GM12878 (cell line): ENCODE data around the gene SENP7. TPM values are rescaled to one million over a fixed set of nuclear protein-coding genes. Genes with fewer than 3 reads are reported as not detected.
"Not testable (repeated sequence)": the region's sequence is repeated elsewhere in the genome, so short reads cannot be mapped to it uniquely, and the experiment has no call there.

ENCODE experiments used
- ATAC-seq: fragments of 200-7000 bp; cut with Tn5 transposase; 3 replicates; pipeline ENCODE4 v1.9.1; 2020; ENCODE audit warnings: mild to moderate bottlenecking, moderate library complexity
- BruUV-seq: library from RNA; stranded (reverse); fragments of 400-500 nt; replicated peaks from 2 replicates; lab custom pipeline; 2021; lab: Mats Ljungman, UMichigan
- CTCF ChIA-PET: fragments of 300-600 bp; sonication (Branson Sonifier 250); formaldehyde crosslinking; extraction: SDS; loops from one replicate; lab custom pipeline; 2021; ENCODE audit warnings: inconsistent platforms; lab: Yijun Ruan, JAX
- POLR2A ChIA-PET: fragments of 350-600 bp; formaldehyde crosslinking; extraction: SDS; loops from one replicate; lab custom pipeline; 2021; ENCODE audit warnings: inconsistent platforms; lab: Charles Lee
- RAD21 ChIA-PET: fragments of 300-600 bp; sonication (Branson Sonifier 250); formaldehyde crosslinking; loops from one replicate; lab custom pipeline; 2023; ENCODE audit warnings: antibody characterized with exemption; ENCODE audit not compliant: unreplicated experiment; lab: Charles Lee
- SMC1A ChIA-PET: fragments of 300-600 bp; sonication (Branson Sonifier 250); formaldehyde crosslinking; loops from one replicate; lab custom pipeline; 2023; ENCODE audit not compliant: unreplicated experiment, uncharacterized antibody; lab: Charles Lee
- DNase-seq: peaks from one replicate; pipeline ENCODE4 v3.0.0-alpha.2; 2011; ENCODE audit warnings: low read depth, low spot score
- FAIRE-seq: peaks from 3 replicates; lab custom pipeline; 2011; peaks lifted over from hg19 to GRCh38; lab: Jason Lieb, UNC
- H2AFZ ChIP-seq: 2 replicates; pipeline ENCODE4 v1.6.0; 2011; ENCODE audit warnings: low read depth, low read length, control low read depth; ENCODE audit not compliant: control insufficient read depth
- H3K27ac ChIP-seq: 2 replicates; pipeline ENCODE4 v1.5.1; 2011; ENCODE audit warnings: control low read depth; ENCODE audit not compliant: control insufficient read depth, insufficient read depth
- H3K27me3 ChIP-seq, 2 experiments: replicated peaks in 1 of 2; 2 replicates each; pipeline versions ENCODE4 v1.6.0 to v1.6.1; 2011; ENCODE audit warnings: low read length in 1 of 2; ENCODE audit not compliant: control insufficient read depth in 2 of 2, insufficient read depth in 2 of 2
- H3K36me3 ChIP-seq, 2 experiments: 2 replicates each; pipeline ENCODE4 v1.5.1; 2011; ENCODE audit warnings: low read length in 1 of 2; ENCODE audit not compliant: control insufficient read depth in 2 of 2, insufficient read depth in 2 of 2
- H3K4me1 ChIP-seq: 2 replicates; pipeline ENCODE4 v1.6.1; 2011; ENCODE audit warnings: mild to moderate bottlenecking, low read length, moderate library complexity, mixed read lengths; ENCODE audit not compliant: control insufficient read depth, insufficient read depth
- H3K4me2 ChIP-seq: 2 replicates; pipeline ENCODE4 v1.6.0; 2011; ENCODE audit warnings: control low read depth; ENCODE audit not compliant: control insufficient read depth, insufficient read depth
- H3K4me3 ChIP-seq: fragments of 200-600 bp; sonication (generic); 2 replicates; pipeline ENCODE4 v1.5.1; 2016
- H3K79me2 ChIP-seq: 2 replicates; pipeline ENCODE4 v1.6.0; 2011; ENCODE audit warnings: low read length; ENCODE audit not compliant: control insufficient read depth, insufficient read depth
- H3K9ac ChIP-seq: 2 replicates; pipeline ENCODE4 v1.8.0; 2011; ENCODE audit warnings: low read length, control low read depth, mixed read lengths; ENCODE audit not compliant: control insufficient read depth, insufficient read depth
- H3K9me3 ChIP-seq: replicated peaks from 3 replicates; pipeline ENCODE4 v1.5.1; 2011; ENCODE audit warnings: mild to moderate bottlenecking, low read length; ENCODE audit not compliant: control insufficient read depth, insufficient read depth
- H4K20me1 ChIP-seq: 2 replicates; pipeline ENCODE4 v1.6.0; 2011; ENCODE audit not compliant: control insufficient read depth, insufficient read depth
- CHD4 ChIP-seq: fragments of 200-600 bp; sonication (generic); IDR thresholded peaks from 2 replicates; pipeline ENCODE4 v1.6.1; 2016; ENCODE audit warnings: mild to moderate bottlenecking
- EED ChIP-seq: sonication (generic); IDR thresholded peaks from 2 replicates; pipeline ENCODE4 v1.6.1; 2016; ENCODE audit warnings: antibody characterized with exemption, low read depth
- HDAC2 ChIP-seq: fragments of 200-600 bp; sonication (generic); IDR thresholded peaks from 2 replicates; pipeline ENCODE4 v1.6.1; 2017
- LARP7 ChIP-seq: fragments of 450-650 bp; IDR thresholded peaks from 2 replicates; pipeline ENCODE4 v1.6.1; 2017; ENCODE audit warnings: mild to moderate bottlenecking
- SUZ12 ChIP-seq: fragments of 200-600 bp; sonication (generic); IDR thresholded peaks from one replicate; pipeline ENCODE4 v1.6.1; 2018; ENCODE audit warnings: antibody characterized with exemption, mild to moderate bottlenecking; ENCODE audit not compliant: unreplicated experiment
- ZNF217 ChIP-seq: fragments of 450-650 bp; IDR thresholded peaks from 2 replicates; pipeline ENCODE4 v1.6.1; 2017; ENCODE audit warnings: antibody characterized with exemption, mild to moderate bottlenecking
- WGBS: methylation state at CpG from one replicate; pipeline ENCODE4 v1.1.6; 2016; ENCODE audit warnings: low lambda C conversion rate; ENCODE audit not compliant: insufficient replicate concordance, insufficient coverage; ENCODE audit errors: missing lambda C conversion rate; 5-methylcytosine and 5-hydroxymethylcytosine counted together
- in situ Hi-C: fragments of 300-500 bp; cut with MboI; formaldehyde crosslinking; loops from 9 replicates; pipeline ENCODE4 v1.14.3; 2018; ENCODE audit warnings: mixed read lengths
- intact Hi-C: fragments of 100-400 bp; cut with micrococcal nuclease; formaldehyde crosslinking; loops from one replicate; pipeline ENCODE4 v1.14.2; 2022; ENCODE audit not compliant: unreplicated experiment
- polyA plus RNA-seq, 11 experiments: library from polyadenylated mRNA; depleted of rRNA in 4 of 11; unstranded in 6 of 11; stranded (reverse) in 5 of 11; fragments of >200 nt; fragmentation: Nextera tagmentation in 4 of 11; fragmentation: Illumina TruSeq in 1 of 11; extraction: Ambion mirVana in 4 of 11; extraction: Trizol in 1 of 11; gene quantifications; 1 replicate in 1 of 11; 2 replicates in 10 of 11; pipeline versions ENCODE4 v1.2.1 to v1.2.3, GENCODE V29; 2011 to 2016; ENCODE audit warnings: inconsistent platforms in 2 of 11, missing spikeins in 2 of 11, low read depth in 1 of 11
- total RNA-seq, 4 experiments: library from RNA; depleted of rRNA in 3 of 4; stranded (reverse); fragments of >200 nt in 3 of 4; fragmentation: Illumina TruSeq in 1 of 4; extraction: Trizol in 1 of 4; gene quantifications; 2 replicates each; pipeline versions ENCODE4 v1.2.1 to v1.2.3, GENCODE V29; 2013 to 2021

The SENP7 gene
- total and polyA plus RNA-seq, 10 of the 15 experiments (the other 5 are each of a cell fraction or from before 2014, with no cell fraction given) = 2.6 to 14.7 (median 8.3) TPM

DNA sequence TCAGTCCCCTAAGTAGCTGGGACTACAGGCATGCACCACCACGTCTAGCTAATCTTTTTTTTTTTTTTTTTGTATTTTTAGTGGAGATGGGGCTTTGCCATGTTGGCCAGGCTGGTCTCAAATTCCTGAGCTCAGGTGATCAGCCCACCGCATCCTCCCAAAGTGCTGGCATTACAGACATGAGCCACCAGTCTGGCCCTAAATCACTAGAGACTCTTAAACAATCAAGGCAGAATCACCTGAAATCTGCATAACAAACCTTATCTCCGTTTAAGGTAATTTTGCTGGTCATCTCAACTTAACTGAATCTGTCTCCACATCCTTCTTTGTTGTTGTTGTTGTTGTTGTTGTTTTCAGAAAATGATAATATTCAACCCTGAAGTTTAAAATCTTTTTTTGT lies 43.1 kb upstream of the SENP7 start:
- CTCF ChIA-PET = interaction anchor here (0.8 to 1.1 kb wide), 2 partner anchors 18 to 122 kb away, joined by 3 read pairs; partner anchors contain the start of gene PCNP
- WGBS = 14% methylated on average over 2 of the region's 3 CpGs
- Histone ChIP-seq H3K79me2 (no peaks in the 10 kb centered on the region), H3K4me2 (no peak overlapping the region), H3K27me3 (no peaks in the 10 kb centered on the region), H4K20me1 (no peaks in the 10 kb centered on the region), H3K4me1 (no peaks in the 10 kb centered on the region), H3K4me3 (no peak overlapping the region), H3K36me3 (no peaks in the 10 kb centered on the region), H2AFZ (no peak overlapping the region), H3K27ac (no peak overlapping the region), H3K9ac (no peak overlapping the region), H3K9me3 (no peaks in the 10 kb centered on the region)
- SMC1A ChIA-PET = no interaction called here
- ATAC-seq = no peak
- no peak for FAIRE-seq
- RAD21 ChIA-PET = no interaction called here
- no TSS peak for BruUV-seq
- DNase-seq = no peak
- intact Hi-C loops = no loop called here
- POLR2A ChIA-PET = no interaction called here
- in situ Hi-C loops = no loop called here
- no peak for TF ChIP-seq ZNF217
- no peak for TF ChIP-seq HDAC2
- no peak for TF ChIP-seq CHD4
- no peak for TF ChIP-seq LARP7
- no peak for TF ChIP-seq SUZ12
- TF ChIP-seq EED = no peak

- H3K79me2 ChIP-seq, DNase-seq, intact Hi-C loops, H3K27me3 ChIP-seq, H2AFZ ChIP-seq, H4K20me1 ChIP-seq, ATAC-seq, CTCF ChIA-PET, H3K4me1 ChIP-seq, in situ Hi-C loops, H3K27ac ChIP-seq, POLR2A ChIA-PET, BruUV-seq, H3K4me3 ChIP-seq, H3K9ac ChIP-seq, RAD21 ChIA-PET, H3K9me3 ChIP-seq, H3K4me2 ChIP-seq, H3K36me3 ChIP-seq, FAIRE-seq: not testable (repeated sequence)
- SMC1A ChIA-PET = interaction anchor here (0.8 kb wide), 1 partner anchor 10 kb away, joined by 3 read pairs; no protein-coding TSS in a partner anchor
- 71% methylated on average over 5 of the region's 5 CpGs for WGBS
These were observed 40.4 kb upstream of the SENP7 start for GRCh38 chr3:101553381-101553780.

- H3K9me3 ChIP-seq, SMC1A ChIA-PET, CTCF ChIA-PET, DNase-seq, H3K4me2 ChIP-seq, H4K20me1 ChIP-seq, BruUV-seq, H2AFZ ChIP-seq, H3K9ac ChIP-seq, H3K79me2 ChIP-seq, H3K27me3 ChIP-seq, H3K4me3 ChIP-seq, in situ Hi-C loops, POLR2A ChIA-PET, H3K4me1 ChIP-seq, H3K36me3 ChIP-seq, RAD21 ChIA-PET, H3K27ac ChIP-seq, intact Hi-C loops, FAIRE-seq, ATAC-seq: not testable (repeated sequence)
- 86% methylated on average over 36 of the region's 50 CpGs for WGBS
These were observed 38.5 kb upstream of the SENP7 start for GRCh38 chr3:101551359-101552081.
